Measurements from ENCODE around the gene DZIP1L. TPM values are rescaled to one million over a fixed set of nuclear protein-coding genes. Genes with fewer than 3 reads are reported as not detected.
A peak's percentile ranks its signal among the peaks of the same experiment; 100 is the strongest.

The DZIP1L gene
- total and polyA plus RNA-seq, 2 experiments from 2014 or later: 10.6 to 19.5 TPM

- Histone ChIP-seq H3K27me3 (ENCODE audit: insufficient read depth) (no peaks in the 10 kb centered on the region), H3K4me3 (no peak overlapping the region), H3K9me2 (ENCODE audit: insufficient read depth) (no peaks in the 10 kb centered on the region; the same call in 1 of the 2 replicates), H3K79me2 (replicated peaks; ENCODE audit: insufficient read depth) (no peaks in the 10 kb centered on the region), H3K4me1 (ENCODE audit: insufficient read depth) (peaks cover 18% of the 10 kb centered on the region), H4K20me1 (replicated peaks; ENCODE audit: insufficient read depth) (peaks cover 3% of the 10 kb centered on the region; the same call in 1 of the 2 replicates), H2AFZ (no peak overlapping the region), H3K4me2 (no peak overlapping the region), H3F3A (replicated peaks; ENCODE audit: low read depth) (no peaks in the 10 kb centered on the region), H3K27ac (ENCODE audit: low read depth) (no peak overlapping the region), H3K36me3 (ENCODE audit: insufficient read depth) (no peaks in the 10 kb centered on the region)
- H3K27me3 Mint-ChIP-seq (ENCODE audit: insufficient read depth, low read depth, poor library complexity): no peaks in the 10 kb centered on the region
- H3K36me3 Mint-ChIP-seq (ENCODE audit: low read depth): peaks cover 2% of the 10 kb centered on the region; the same call in 1 of the 3 replicates
- H3K27ac Mint-ChIP-seq: no peak overlapping the region
- no peak for TF ChIP-seq ZNF462 (CRISPR knock-in tag; IDR thresholded peaks at IDR 0.05)
- TF ChIP-seq JUNB (IDR thresholded peaks at IDR 0.05; ENCODE audit: unreplicated experiment): no peak
- no peak for TF ChIP-seq NANOG (IDR thresholded peaks at IDR 0.05; ENCODE audit: borderline replicate concordance)
- no peak for TF ChIP-seq ETS1 (IDR thresholded peaks at IDR 0.05)
- TF ChIP-seq CTCF (conservative IDR thresholded peaks at IDR 0.05; ENCODE audit: low read depth in 2 of 2): peak; percentile 45 to 69
- no peak for TF ChIP-seq POLR2AphosphoS5 (IDR thresholded peaks at IDR 0.05; ENCODE audit: low read depth)
- no peak for TF ChIP-seq EZH2 (IDR thresholded peaks at IDR 0.05; ENCODE audit: low read depth, unreplicated experiment)
- no peak for TF ChIP-seq REST (IDR thresholded peaks at IDR 0.05; ENCODE audit: unreplicated experiment)
- no peak for TF ChIP-seq CREB1 (CRISPR knock-in tag; IDR thresholded peaks at IDR 0.05; ENCODE audit: low read depth)
- ATAC-seq (peak; percentile 62), DNase-seq (ENCODE audit: low spot score) (peak; percentile 34)
- H3K4me3 Mint-ChIP-seq: no peak overlapping the region
- peaks cover 17% of the 10 kb centered on the region for H3K4me1 Mint-ChIP-seq
- no peaks in the 10 kb centered on the region; the same call in 2 of the 3 replicates for H3K9me3 Mint-ChIP-seq
Measured at GRCh38 chr3:138049157-138049919, 66.1 kb downstream of the DZIP1L start.

All from GM23338 (cell line).